Ishikawa (cell line): ENCODE measurements around the gene BEX1.

Source experiments
- CEBPB ChIP-seq: IDR thresholded peaks from 2 replicates; pipeline ENCODE4 v1.6.1; 2012
- CREB1 ChIP-seq: IDR thresholded peaks from 2 replicates; pipeline ENCODE4 v1.6.1; 2012; ENCODE audit warnings: low read depth
- EGR1 ChIP-seq: IDR thresholded peaks from 2 replicates; pipeline ENCODE4 v1.6.1; 2012
- EP300 ChIP-seq: IDR thresholded peaks from 2 replicates; pipeline ENCODE4 v1.6.1; 2012; ENCODE audit warnings: borderline replicate concordance
- FOXM1 ChIP-seq: IDR thresholded peaks from 2 replicates; pipeline ENCODE4 v1.6.1; 2012; ENCODE audit warnings: low read depth, borderline replicate concordance
- NFIC ChIP-seq: IDR thresholded peaks from 2 replicates; pipeline ENCODE4 v1.6.1; 2012
- RAD21 ChIP-seq: IDR thresholded peaks from 2 replicates; pipeline ENCODE4 v1.6.1; 2012; ENCODE audit warnings: low read depth
- TAF1 ChIP-seq: IDR thresholded peaks from 2 replicates; pipeline ENCODE4 v1.6.1; 2012; ENCODE audit warnings: low read depth, mild to moderate bottlenecking
- TCF12 ChIP-seq: IDR thresholded peaks from 2 replicates; pipeline ENCODE4 v1.6.1; 2012; ENCODE audit warnings: low read depth
- TEAD4 ChIP-seq: IDR thresholded peaks from 2 replicates; pipeline ENCODE4 v1.6.1; 2012
- YY1 ChIP-seq: IDR thresholded peaks from 2 replicates; pipeline ENCODE4 v1.6.1; 2012; ENCODE audit warnings: low read depth
- ZBTB7A ChIP-seq: IDR thresholded peaks from 2 replicates; pipeline ENCODE4 v1.6.1; 2012; ENCODE audit warnings: low read depth
- TF ChIP-seq, protein P1 (sequence below): IDR thresholded peaks from 2 replicates; pipeline ENCODE4 v1.6.1; 2012
- TF ChIP-seq, protein P2 (sequence below): IDR thresholded peaks from 2 replicates; pipeline ENCODE4 v1.6.1; 2012; ENCODE audit warnings: low read depth, mild to moderate bottlenecking
- TF ChIP-seq, protein P3 (sequence below): IDR thresholded peaks from 2 replicates; pipeline ENCODE4 v1.6.1; 2012

BEX1 gene

DNA sequence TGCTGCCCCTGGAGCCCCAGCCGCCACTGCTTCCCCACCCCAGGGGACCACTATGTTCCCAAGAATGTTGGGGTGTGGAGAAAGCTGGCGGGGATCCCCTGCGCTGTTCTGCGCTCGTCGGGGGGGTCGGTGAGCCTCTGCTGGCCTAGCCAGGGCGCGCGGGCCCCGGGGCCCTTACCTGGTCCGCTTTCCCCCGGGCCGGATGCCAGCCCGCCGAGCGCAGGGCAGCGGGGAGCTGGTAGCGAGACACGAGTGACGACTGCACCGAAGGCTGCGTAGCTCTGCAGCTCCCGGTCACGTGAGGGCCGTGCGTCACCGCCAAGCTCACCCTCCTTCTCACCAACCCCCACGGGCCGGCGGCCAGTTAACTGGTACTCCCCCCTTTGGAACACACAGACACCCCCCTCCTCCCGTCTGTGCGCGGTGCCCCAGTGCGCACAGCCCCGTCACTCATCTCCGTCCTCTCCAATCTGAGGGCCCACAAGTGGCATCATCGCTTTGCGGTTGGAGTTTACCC lies at the start of gene BEX1:
Gene BEX1 (minus strand): TSS at position 254 of the 517 bp plus-strand sequence. CDS start 897 bp downstream, outside the sequence.
- TF ChIP-seq, protein P1, sequence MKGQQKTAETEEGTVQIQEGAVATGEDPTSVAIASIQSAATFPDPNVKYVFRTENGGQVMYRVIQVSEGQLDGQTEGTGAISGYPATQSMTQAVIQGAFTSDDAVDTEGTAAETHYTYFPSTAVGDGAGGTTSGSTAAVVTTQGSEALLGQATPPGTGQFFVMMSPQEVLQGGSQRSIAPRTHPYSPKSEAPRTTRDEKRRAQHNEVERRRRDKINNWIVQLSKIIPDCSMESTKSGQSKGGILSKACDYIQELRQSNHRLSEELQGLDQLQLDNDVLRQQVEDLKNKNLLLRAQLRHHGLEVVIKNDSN, result peak; percentile 89
- TF ChIP-seq YY1, result no peak
- TF ChIP-seq ZBTB7A, result no peak

DNA sequence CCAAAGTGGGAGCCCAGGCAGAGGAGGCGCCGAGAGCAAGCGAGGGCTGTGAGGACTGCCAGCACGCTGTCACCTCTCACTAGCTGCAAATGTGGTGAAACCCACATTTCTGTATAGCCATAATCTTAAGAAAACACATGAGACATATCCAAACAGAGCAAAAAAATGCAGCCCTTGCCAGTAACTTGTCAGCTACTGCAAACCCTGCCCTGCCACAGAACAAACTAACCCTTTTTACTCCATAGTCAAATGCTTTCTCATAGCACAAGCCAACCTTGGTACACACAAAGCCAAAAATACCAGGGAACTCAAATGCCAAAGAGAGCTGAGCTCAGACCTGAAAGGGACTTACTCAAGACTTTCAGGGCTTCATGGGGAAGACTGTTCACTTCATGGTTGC lies 43.9 kb upstream of the BEX1 start:
- TF ChIP-seq EP300, result no peak
- no peak for TF ChIP-seq CREB1
- TF ChIP-seq YY1, result no peak
- no peak for TF ChIP-seq EGR1
- no peak for TF ChIP-seq TEAD4
- TF ChIP-seq RAD21, result no peak
- no peak for TF ChIP-seq FOXM1
- TF ChIP-seq, protein P2, sequence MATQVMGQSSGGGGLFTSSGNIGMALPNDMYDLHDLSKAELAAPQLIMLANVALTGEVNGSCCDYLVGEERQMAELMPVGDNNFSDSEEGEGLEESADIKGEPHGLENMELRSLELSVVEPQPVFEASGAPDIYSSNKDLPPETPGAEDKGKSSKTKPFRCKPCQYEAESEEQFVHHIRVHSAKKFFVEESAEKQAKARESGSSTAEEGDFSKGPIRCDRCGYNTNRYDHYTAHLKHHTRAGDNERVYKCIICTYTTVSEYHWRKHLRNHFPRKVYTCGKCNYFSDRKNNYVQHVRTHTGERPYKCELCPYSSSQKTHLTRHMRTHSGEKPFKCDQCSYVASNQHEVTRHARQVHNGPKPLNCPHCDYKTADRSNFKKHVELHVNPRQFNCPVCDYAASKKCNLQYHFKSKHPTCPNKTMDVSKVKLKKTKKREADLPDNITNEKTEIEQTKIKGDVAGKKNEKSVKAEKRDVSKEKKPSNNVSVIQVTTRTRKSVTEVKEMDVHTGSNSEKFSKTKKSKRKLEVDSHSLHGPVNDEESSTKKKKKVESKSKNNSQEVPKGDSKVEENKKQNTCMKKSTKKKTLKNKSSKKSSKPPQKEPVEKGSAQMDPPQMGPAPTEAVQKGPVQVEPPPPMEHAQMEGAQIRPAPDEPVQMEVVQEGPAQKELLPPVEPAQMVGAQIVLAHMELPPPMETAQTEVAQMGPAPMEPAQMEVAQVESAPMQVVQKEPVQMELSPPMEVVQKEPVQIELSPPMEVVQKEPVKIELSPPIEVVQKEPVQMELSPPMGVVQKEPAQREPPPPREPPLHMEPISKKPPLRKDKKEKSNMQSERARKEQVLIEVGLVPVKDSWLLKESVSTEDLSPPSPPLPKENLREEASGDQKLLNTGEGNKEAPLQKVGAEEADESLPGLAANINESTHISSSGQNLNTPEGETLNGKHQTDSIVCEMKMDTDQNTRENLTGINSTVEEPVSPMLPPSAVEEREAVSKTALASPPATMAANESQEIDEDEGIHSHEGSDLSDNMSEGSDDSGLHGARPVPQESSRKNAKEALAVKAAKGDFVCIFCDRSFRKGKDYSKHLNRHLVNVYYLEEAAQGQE, result no peak
- no peak for TF ChIP-seq TAF1

DNA sequence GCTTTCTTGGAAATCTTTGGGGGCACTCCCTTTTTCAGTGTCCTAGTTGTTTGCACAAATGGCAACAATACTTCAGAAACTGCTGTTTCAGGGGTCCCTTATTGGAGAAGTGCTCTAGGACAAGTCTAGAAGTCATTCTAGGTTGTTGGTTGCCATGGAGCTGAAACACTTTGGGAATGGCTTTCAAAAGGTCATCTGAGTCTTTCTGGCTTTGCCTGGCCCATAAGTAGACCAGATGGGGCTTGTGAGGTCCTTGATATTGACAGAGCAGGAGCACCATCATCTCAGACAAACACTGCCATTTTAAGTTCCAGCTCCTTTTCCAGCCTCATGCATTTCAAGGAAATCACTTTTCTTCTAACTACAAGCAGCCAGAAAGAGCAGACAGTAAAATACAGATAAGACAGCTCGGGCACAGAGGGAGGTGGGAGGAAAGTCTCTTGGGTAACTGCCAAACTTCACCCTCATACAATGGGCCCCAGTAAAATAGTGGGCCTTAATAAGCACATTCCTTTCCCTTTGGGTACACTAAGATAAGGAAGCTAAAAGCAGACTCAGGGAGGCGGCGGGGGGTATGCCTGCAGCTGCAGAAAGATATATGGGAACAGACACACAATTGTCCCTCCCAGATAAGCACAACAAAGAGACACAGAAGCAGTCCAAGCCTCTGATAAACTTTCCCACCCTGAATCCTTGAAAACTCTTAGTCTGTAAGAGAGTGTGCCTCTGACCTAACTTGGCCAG lies 37.5 kb upstream of the BEX1 start:
- TF ChIP-seq EP300 (no peak), CREB1 (no peak), NFIC (no peak), EGR1 (no peak), FOXM1 (no peak), YY1 (no peak), TCF12 (no peak), TEAD4 (no peak), CEBPB (no peak), RAD21 (no peak), TAF1 (no peak), ZBTB7A (no peak)
- TF ChIP-seq, protein P1, result no peak
- TF ChIP-seq, protein P3, sequence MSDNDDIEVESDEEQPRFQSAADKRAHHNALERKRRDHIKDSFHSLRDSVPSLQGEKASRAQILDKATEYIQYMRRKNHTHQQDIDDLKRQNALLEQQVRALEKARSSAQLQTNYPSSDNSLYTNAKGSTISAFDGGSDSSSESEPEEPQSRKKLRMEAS, result no peak
- TF ChIP-seq, protein P2, result no peak

DNA sequence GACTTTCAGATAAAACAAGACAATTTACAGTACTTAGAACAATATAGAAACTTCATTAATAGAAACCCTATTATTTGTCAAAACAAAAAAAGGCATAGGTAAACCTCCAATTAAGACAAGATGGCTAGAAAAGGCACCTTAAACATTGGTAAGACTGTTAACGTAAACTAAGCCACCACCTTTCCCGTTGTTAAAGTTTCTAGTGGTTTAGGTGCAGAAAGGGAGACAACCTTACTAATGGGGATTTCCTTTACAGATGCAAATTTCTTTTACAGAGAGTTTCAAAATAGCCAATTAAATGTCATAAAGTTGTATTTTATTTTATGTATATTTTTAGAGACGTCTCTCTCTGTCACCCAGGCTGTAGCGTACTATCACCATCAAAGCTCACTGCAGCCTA lies 36.5 kb upstream of the BEX1 start:
- TF ChIP-seq FOXM1, result no peak
- TF ChIP-seq EP300, result no peak
- TF ChIP-seq, protein P1, result no peak
- no peak for TF ChIP-seq TCF12
- TF ChIP-seq, protein P3, result no peak
- TF ChIP-seq TEAD4, result no peak
- TF ChIP-seq TAF1, result no peak
- TF ChIP-seq CEBPB, result no peak
- no peak for TF ChIP-seq EGR1
- no peak for TF ChIP-seq ZBTB7A
- no peak for TF ChIP-seq YY1
- no peak for TF ChIP-seq NFIC

DNA sequence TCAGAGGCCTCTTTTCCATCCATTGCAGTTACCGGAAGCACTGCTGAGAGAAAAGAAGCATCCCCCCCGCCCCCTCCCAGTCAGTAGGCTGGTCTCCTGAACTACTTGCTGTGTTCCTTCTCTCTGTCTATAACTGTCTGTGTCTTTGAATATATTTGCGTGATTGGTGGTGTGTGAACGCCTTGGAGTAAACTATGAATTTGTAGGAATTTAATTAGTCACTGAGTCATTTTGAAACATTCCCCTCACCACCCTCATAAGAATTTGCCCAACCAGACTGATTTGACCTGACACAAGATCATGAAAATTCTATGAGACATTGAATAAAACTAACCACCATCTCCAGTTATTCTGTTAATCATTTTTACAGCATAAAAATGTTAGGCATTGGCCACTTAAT lies 35.7 kb upstream of the BEX1 start:
- TF ChIP-seq TAF1, result no peak
- TF ChIP-seq, protein P2, result no peak
- TF ChIP-seq, protein P3, result no peak
